HFFc6 (cell line): ENCODE data around the gene GPR153. TPM values are rescaled to one million over a fixed set of nuclear protein-coding genes. Genes with fewer than 3 reads are reported as not detected.

Experiments
- DNase-seq: peaks from one replicate; pipeline ENCODE4 v3.0.0-alpha.2; 2018
- H3K27ac Mint-ChIP-seq: 2 replicates; pipeline ENCODE4 v1.8.0; 2020; ENCODE audit warnings: mild to moderate bottlenecking, mixed read lengths
- H3K27me3 Mint-ChIP-seq: 2 replicates; pipeline ENCODE4 v1.8.0; 2021; ENCODE audit warnings: mild to moderate bottlenecking, moderate library complexity, mixed read lengths; ENCODE audit not compliant: insufficient read depth
- H3K36me3 Mint-ChIP-seq: 2 replicates; pipeline ENCODE4 v1.8.0; 2021; ENCODE audit warnings: low read depth, mixed read lengths
- H3K4me1 Mint-ChIP-seq: 2 replicates; pipeline ENCODE4 v1.8.0; 2020; ENCODE audit warnings: low read depth, mixed read lengths
- H3K4me3 Mint-ChIP-seq: 2 replicates; pipeline ENCODE4 v1.8.0; 2020; ENCODE audit warnings: mild to moderate bottlenecking, moderate library complexity, mixed read lengths
- H3K9me3 Mint-ChIP-seq: 2 replicates; pipeline ENCODE4 v1.8.0; 2020; ENCODE audit warnings: mild to moderate bottlenecking, mixed read lengths
- CTCF ChIP-seq: fragments of 200-600 bp; sonication (generic); IDR thresholded peaks from 2 replicates; pipeline ENCODE4 v1.5.0; 2021; ENCODE audit warnings: antibody characterized with exemption, mild to moderate bottlenecking
- total RNA-seq, 6 experiments: library from RNA; stranded (reverse); fragmentation: NEBNext Ultra II Directional; extraction: Animal tissue kit (Norgen Biotek cat#: 25700); gene quantifications; 2 replicates in 1 of 6; 3 replicates in 5 of 6; pipeline ENCODE4 v1.2.3, GENCODE V29; 2021

GPR153 gene
- total RNA-seq, 6 experiments from 2014 or later, result 6.0 to 7.9 (median 7.2) TPM

- no peak for DNase-seq
- Mint-ChIP-seq H3K4me1 (no peaks in the 10 kb centered on the region), H3K27ac (no peak overlapping the region), H3K9me3 (no peaks in the 10 kb centered on the region), H3K36me3 (no peaks in the 10 kb centered on the region), H3K27me3 (no peaks in the 10 kb centered on the region; the same call in none of the 2 replicates), H3K4me3 (no peak overlapping the region)
- no peak for TF ChIP-seq CTCF
Measured at GRCh38 chr1:6286266-6286665, 25.4 kb upstream of the GPR153 start.

GRCh38 chr1:6285336-6285735 lies 24.4 kb upstream of the GPR153 start:
- H3K36me3 Mint-ChIP-seq, result no peaks in the 10 kb centered on the region
- no peak overlapping the region for H3K4me3 Mint-ChIP-seq
- H3K9me3 Mint-ChIP-seq, result no peaks in the 10 kb centered on the region
- no peak for TF ChIP-seq CTCF
- no peaks in the 10 kb centered on the region; the same call in none of the 2 replicates for H3K27me3 Mint-ChIP-seq
- no peaks in the 10 kb centered on the region for H3K4me1 Mint-ChIP-seq
- no peak for DNase-seq
- H3K27ac Mint-ChIP-seq, result no peak overlapping the region

- no peaks in the 10 kb centered on the region for H3K36me3 Mint-ChIP-seq
- H3K27me3 Mint-ChIP-seq, result no peaks in the 10 kb centered on the region; the same call in none of the 2 replicates
- no peak for TF ChIP-seq CTCF
- H3K4me3 Mint-ChIP-seq, result no peak overlapping the region
- H3K9me3 Mint-ChIP-seq, result no peaks in the 10 kb centered on the region
- no peak for DNase-seq
- no peaks in the 10 kb centered on the region for H3K4me1 Mint-ChIP-seq
- H3K27ac Mint-ChIP-seq, result no peak overlapping the region
Measured at GRCh38 chr1:6282577-6283270, 21.8 kb upstream of the GPR153 start.

GRCh38 chr1:6281511-6282402 lies 20.9 kb upstream of the GPR153 start:
- Mint-ChIP-seq H3K36me3 (no peaks in the 10 kb centered on the region), H3K4me3 (no peak overlapping the region), H3K27ac (no peak overlapping the region), H3K4me1 (peaks cover 2% of the 10 kb centered on the region), H3K27me3 (no peaks in the 10 kb centered on the region; the same call in none of the 2 replicates), H3K9me3 (no peaks in the 10 kb centered on the region)
- TF ChIP-seq CTCF, result no peak
- DNase-seq, result no peak

- no peak overlapping the region for H3K4me3 Mint-ChIP-seq
- peaks cover 1% of the 10 kb centered on the region for H3K27me3 Mint-ChIP-seq
- no peaks in the 10 kb centered on the region for H3K9me3 Mint-ChIP-seq
- H3K36me3 Mint-ChIP-seq, result no peaks in the 10 kb centered on the region
- H3K4me1 Mint-ChIP-seq, result peaks cover 10% of the 10 kb centered on the region
- no peak for DNase-seq
- H3K27ac Mint-ChIP-seq, result no peak overlapping the region
- peak; percentile 61 for TF ChIP-seq CTCF
Measured at GRCh38 chr1:6280761-6281451, 20.0 kb upstream of the GPR153 start.
